Uterus (tissue), 4 donors: ENCODE measurements around the gene DNAJB1. TPM values are rescaled to one million over a fixed set of nuclear protein-coding genes. Genes with fewer than 3 reads are reported as not detected.

Experiments used
- DNase-seq, 2 donors: peaks; one replicate each; pipeline ENCODE4 v3.0.0-alpha.2; 2019 to 2020
- H3K27ac ChIP-seq, 2 donors: fragments of 200-600 bp; sonication (generic); 1 replicate in 1 of 2; 2 replicates in 1 of 2; pipeline ENCODE4 v1.5.1; 2016 to 2018
- H3K27me3 ChIP-seq, 2 donors: fragments of 200-600 bp; sonication (generic); one replicate each; pipeline ENCODE4 v1.5.1; 2018 to 2019; ENCODE audit warnings: control low read depth in 1 of 2
- H3K36me3 ChIP-seq, 2 donors: fragments of 200-600 bp; sonication (generic); one replicate each; pipeline ENCODE4 v1.5.1; 2019; ENCODE audit warnings: control low read depth in 1 of 2
- H3K4me1 ChIP-seq, 2 donors: fragments of 200-600 bp; sonication (generic); one replicate each; pipeline ENCODE4 v1.5.1; 2018 to 2019; ENCODE audit warnings: control low read depth in 1 of 2
- H3K4me3 ChIP-seq, 2 donors: fragments of 200-600 bp; sonication (generic); 1 replicate in 1 of 2; 2 replicates in 1 of 2; pipeline ENCODE4 v1.5.1; 2018 to 2019; ENCODE audit warnings: mild to moderate bottlenecking in 1 of 2
- H3K9me3 ChIP-seq, 2 donors: fragments of 200-600 bp; sonication (generic); one replicate each; pipeline ENCODE4 v1.5.1; 2019; ENCODE audit warnings: control low read depth in 1 of 2
- CTCF ChIP-seq, 4 experiments: fragments of 200-600 bp in 2 of 4; fragments of 450-650 bp in 2 of 4; sonication (generic) in 2 of 4; IDR thresholded peaks; one replicate each; pipeline ENCODE4 v1.5.1; 2016 to 2019; ENCODE audit warnings: antibody characterized with exemption in 4 of 4, mild to moderate bottlenecking in 2 of 4, moderate library complexity in 1 of 4
- POLR2A ChIP-seq, 2 donors: fragments of 450-650 bp; IDR thresholded peaks; one replicate each; pipeline ENCODE4 v1.6.1; 2016; ENCODE audit warnings: antibody characterized with exemption in 2 of 2, mild to moderate bottlenecking in 1 of 2, moderate library complexity in 1 of 2
- intact Hi-C: fragments of 100-400 bp; cut with DNase I; formaldehyde crosslinking; loops from one replicate; pipeline ENCODE4 v1.15.1; 2023; ENCODE audit warnings: low total_unique reads
- microRNA counts, 2 donors: library from miRNA; unstranded; fragments of <30 nt; microRNA quantifications; one replicate each; lab custom pipeline; 2016 to 2017
- microRNA-seq: library from miRNA; unstranded; fragments of <30 nt; microRNA quantifications from one replicate; pipeline ENCODE4, GENCODE V29; 2016; ENCODE audit warnings: borderline microRNAs expressed, borderline replicate concordance
- small RNA-seq: library from RNA; depleted of rRNA; stranded (forward); fragments of <200 nt; gene quantifications from one replicate; pipeline ENCODE3, GENCODE V24; 2016
- total RNA-seq, 4 donors: library from RNA; depleted of rRNA in 3 of 4; stranded (reverse); fragments of >200 nt in 3 of 4; gene quantifications; one replicate each; pipeline versions ENCODE4 v1.1.0 to v1.2.4, GENCODE V29; 2014 to 2023
- donor health status: DM: yes; HTN: yes; CAD: no.

The DNAJB1 gene
- total RNA-seq, 4 donors from 2014 or later = 10.2 to 66.9 (median 40.6) TPM

- Histone ChIP-seq H3K9me3 (no peaks in the 10 kb centered on the region), H3K36me3 (no peaks in the 10 kb centered on the region), H3K27ac (no peak overlapping the region), H3K4me3 (no peak overlapping the region), H3K27me3 (peaks cover 0 to under 1% of the 10 kb centered on the region in 2 donors), H3K4me1 (peaks cover 0 to 5% of the 10 kb centered on the region in 2 donors)
- TF ChIP-seq POLR2A (IDR thresholded peaks at IDR 0.05) = no peak
- TF ChIP-seq CTCF (IDR thresholded peaks at IDR 0.05) = no peak
- intact Hi-C loops = no loop called here
- no peak for DNase-seq
These were observed 50.8 kb downstream of the DNAJB1 start for GRCh38 chr19:14467391-14467790.

MicroRNAs encoded within 50 kb of the gene (microRNA counts, 767-probe panel; counts per million panel counts)
- microRNA hsa-miR-639 (lab: Ali Mortazavi, UCI) = 0 counts per million in 2 donors

Small RNA genes lying within 50 kb of the gene (microRNA-seq; reads per million reads assigned to microRNA genes)
- 4.4 reads per million for gene MIR639

Small RNA genes lying within 50 kb of the gene (small RNA-seq; reads per million reads assigned to genes)
- not detected for gene SNRPGP15

Other genes starting within 250 kb of the DNAJB1 start
- gene ADGRE5, start 137.0 kb downstream of the DNAJB1 start, total RNA-seq = 100 to 1,000 TPM in 1 of 4 donors, 10 to 100 TPM in 3; 32.1 to 217 (median 57.7) TPM
- gene DDX39A, start 99.1 kb downstream of the DNAJB1 start, total RNA-seq = 10 to 100 TPM; 41.3 to 91.2 (median 52.8) TPM
- 100 to 1,000 TPM in 1 of 4 donors, 10 to 100 TPM in 3; 56.2 to 129 (median 82.4) TPM for gene PKN1, start 85.1 kb downstream of the DNAJB1 start, total RNA-seq
- gene PTGER1, start 43.0 kb downstream of the DNAJB1 start, total RNA-seq = 1 to 10 TPM in 1 of 4 donors, under 1 TPM in 1, not detected in 2; 0.30 to 1.2 TPM
- 10 to 100 TPM; 14.1 to 70.0 (median 36.3) TPM for gene GIPC1, start 22.3 kb downstream of the DNAJB1 start, total RNA-seq
- 10 to 100 TPM in 3 of 4 donors, 1 to 10 TPM in 1; 4.6 to 68.2 (median 33.9) TPM for gene TECR, start 11.2 kb upstream of the DNAJB1 start, total RNA-seq
- gene NDUFB7, start 53.7 kb upstream of the DNAJB1 start, total RNA-seq = 100 to 1,000 TPM; 119 to 543 (median 221) TPM
- gene CLEC17A, start 64.7 kb upstream of the DNAJB1 start, total RNA-seq = under 1 TPM in 1 of 4 donors, not detected in 3; 0.55 TPM
- under 1 TPM in 1 of 4 donors, not detected in 3; 0.14 TPM for gene ADGRE3, start 156.4 kb upstream of the DNAJB1 start, total RNA-seq
- gene ZNF333, start 171.7 kb upstream of the DNAJB1 start, total RNA-seq = 10 to 100 TPM; 18.8 to 61.8 (median 44.3) TPM